ENCODE results near the gene RASAL2.

Gene RASAL2

DNA sequence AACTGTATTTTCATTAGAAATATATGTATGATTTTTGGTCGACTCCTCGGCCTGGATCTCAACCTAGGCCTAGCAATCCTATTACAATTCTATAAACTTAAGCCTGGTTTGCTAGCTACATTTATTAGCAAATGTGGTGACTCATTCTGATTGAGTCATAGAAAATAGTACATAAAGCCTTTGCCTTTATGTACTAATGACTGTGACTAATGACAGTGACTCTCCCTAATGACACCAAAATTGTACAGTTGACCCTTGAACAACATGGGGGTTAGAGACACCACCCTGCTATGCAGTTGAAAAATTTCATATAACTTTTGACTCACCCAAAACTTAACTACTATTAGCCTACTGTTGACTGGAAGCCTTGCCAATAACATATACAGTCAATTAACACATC, 324.0 kb downstream of the RASAL2 start:
- H3K36me3 ChIP-seq (ENCODE audit: control insufficient read depth, insufficient read depth, low read length) = no peaks in the 10 kb centered on the region
- TF ChIP-seq, protein P1, sequence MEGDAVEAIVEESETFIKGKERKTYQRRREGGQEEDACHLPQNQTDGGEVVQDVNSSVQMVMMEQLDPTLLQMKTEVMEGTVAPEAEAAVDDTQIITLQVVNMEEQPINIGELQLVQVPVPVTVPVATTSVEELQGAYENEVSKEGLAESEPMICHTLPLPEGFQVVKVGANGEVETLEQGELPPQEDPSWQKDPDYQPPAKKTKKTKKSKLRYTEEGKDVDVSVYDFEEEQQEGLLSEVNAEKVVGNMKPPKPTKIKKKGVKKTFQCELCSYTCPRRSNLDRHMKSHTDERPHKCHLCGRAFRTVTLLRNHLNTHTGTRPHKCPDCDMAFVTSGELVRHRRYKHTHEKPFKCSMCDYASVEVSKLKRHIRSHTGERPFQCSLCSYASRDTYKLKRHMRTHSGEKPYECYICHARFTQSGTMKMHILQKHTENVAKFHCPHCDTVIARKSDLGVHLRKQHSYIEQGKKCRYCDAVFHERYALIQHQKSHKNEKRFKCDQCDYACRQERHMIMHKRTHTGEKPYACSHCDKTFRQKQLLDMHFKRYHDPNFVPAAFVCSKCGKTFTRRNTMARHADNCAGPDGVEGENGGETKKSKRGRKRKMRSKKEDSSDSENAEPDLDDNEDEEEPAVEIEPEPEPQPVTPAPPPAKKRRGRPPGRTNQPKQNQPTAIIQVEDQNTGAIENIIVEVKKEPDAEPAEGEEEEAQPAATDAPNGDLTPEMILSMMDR (IDR thresholded peaks at IDR 0.05; ENCODE audit: insufficient read depth, low read length, poor library complexity, severe bottlenecking) = no peak
- H3K4me3 ChIP-seq (replicated peaks; ENCODE audit: low read depth, low read length) = no peak overlapping the region
- DNase-seq (ENCODE audit: extremely low read depth, insufficient read length) = no peak
- H3K27me3 ChIP-seq (replicated peaks; ENCODE audit: control insufficient read depth, insufficient read depth, low read length) = no peaks in the 10 kb centered on the region

DNA sequence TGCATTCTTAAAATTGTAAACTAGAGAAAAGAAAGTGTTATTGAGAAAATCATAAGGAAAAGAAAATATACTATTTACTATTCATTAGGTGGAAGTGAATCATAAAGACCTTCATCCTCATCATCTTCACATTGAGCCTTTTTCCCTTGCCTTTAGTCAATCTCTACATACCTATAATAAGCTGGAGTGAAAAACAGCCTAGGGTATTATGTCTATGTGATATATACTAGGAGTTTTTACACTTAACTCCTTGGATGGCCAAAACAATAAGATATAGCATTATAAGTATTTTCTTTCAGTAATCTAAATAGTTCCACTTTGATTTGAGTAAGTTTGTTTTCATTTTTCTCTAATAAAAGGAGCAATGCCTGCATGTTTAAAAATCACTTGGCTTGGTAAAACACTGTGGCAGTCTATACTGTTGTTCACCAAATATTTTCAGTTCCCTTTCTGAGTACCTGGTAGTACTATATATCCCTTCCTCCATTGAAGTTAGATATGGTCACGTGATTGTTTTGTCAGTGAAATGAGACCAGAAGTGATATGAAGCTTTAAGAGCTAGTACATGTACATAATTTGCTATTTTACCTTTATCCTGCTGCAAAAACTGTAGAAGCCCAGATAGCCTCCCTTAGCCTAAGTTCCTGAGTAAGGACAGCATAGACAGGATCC, 324.5 kb downstream of the RASAL2 start:
- Histone ChIP-seq H3K36me3 (ENCODE audit: control insufficient read depth, insufficient read depth, low read length) (no peaks in the 10 kb centered on the region), H3K4me3 (replicated peaks; ENCODE audit: low read depth, low read length) (no peak overlapping the region), H3K27me3 (replicated peaks; ENCODE audit: control insufficient read depth, insufficient read depth, low read length) (no peaks in the 10 kb centered on the region)
- TF ChIP-seq, protein P1 (IDR thresholded peaks at IDR 0.05; ENCODE audit: insufficient read depth, low read length, poor library complexity, severe bottlenecking) = no peak
- peak; percentile 5 for DNase-seq (ENCODE audit: extremely low read depth, insufficient read length)

DNA sequence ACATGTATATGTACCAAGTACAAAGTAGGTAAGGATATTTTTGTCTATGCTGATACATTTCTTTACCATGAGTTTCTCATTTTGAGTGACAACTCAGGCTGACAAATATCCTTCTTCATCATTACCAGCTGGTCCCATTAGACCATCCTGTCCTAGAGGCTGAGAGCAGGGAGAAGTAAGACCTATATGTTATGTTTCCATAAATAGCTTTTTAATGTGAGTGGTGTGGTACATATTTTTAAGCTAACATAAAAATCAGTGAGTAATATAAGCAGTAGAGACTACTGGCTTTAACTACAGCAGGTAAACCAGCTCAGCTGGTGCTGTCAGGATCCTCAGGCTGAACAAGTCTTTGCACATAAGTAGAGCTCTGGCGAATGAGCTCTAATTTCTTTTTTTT, 340.5 kb downstream of the RASAL2 start:
- Histone ChIP-seq H3K4me3 (replicated peaks; ENCODE audit: low read depth, low read length) (no peak overlapping the region), H3K27me3 (replicated peaks; ENCODE audit: control insufficient read depth, insufficient read depth, low read length) (no peaks in the 10 kb centered on the region), H3K36me3 (ENCODE audit: control insufficient read depth, insufficient read depth, low read length) (no peaks in the 10 kb centered on the region)
- TF ChIP-seq, protein P1 (IDR thresholded peaks at IDR 0.05; ENCODE audit: insufficient read depth, low read length, poor library complexity, severe bottlenecking) = no peak
- peak; percentile 3 for DNase-seq (ENCODE audit: extremely low read depth, insufficient read length)

GRCh38 chr1:178434899-178435435, 341.1 kb downstream of the RASAL2 start:
- TF ChIP-seq, protein P1 (IDR thresholded peaks at IDR 0.05; ENCODE audit: insufficient read depth, low read length, poor library complexity, severe bottlenecking) = no peak
- DNase-seq (ENCODE audit: extremely low read depth, insufficient read length) = no peak
- Histone ChIP-seq H3K4me3 (replicated peaks; ENCODE audit: low read depth, low read length) (no peak overlapping the region), H3K36me3 (ENCODE audit: control insufficient read depth, insufficient read depth, low read length) (no peaks in the 10 kb centered on the region), H3K27me3 (replicated peaks; ENCODE audit: control insufficient read depth, insufficient read depth, low read length) (no peaks in the 10 kb centered on the region)

- H3K27me3 ChIP-seq (replicated peaks; ENCODE audit: control insufficient read depth, insufficient read depth, low read length) = no peaks in the 10 kb centered on the region; the same call in 1 of the 2 replicates
- no peak for DNase-seq (ENCODE audit: extremely low read depth, insufficient read length)
- TF ChIP-seq, protein P1 (IDR thresholded peaks at IDR 0.05; ENCODE audit: insufficient read depth, low read length, poor library complexity, severe bottlenecking) = no peak
- no peak overlapping the region for H3K4me3 ChIP-seq (replicated peaks; ENCODE audit: low read depth, low read length)
- H3K36me3 ChIP-seq (ENCODE audit: control insufficient read depth, insufficient read depth, low read length) = no peaks in the 10 kb centered on the region
Measured at GRCh38 chr1:178436899-178437298, 343.0 kb downstream of the RASAL2 start.
